Measurements from ENCODE around the gene TLR9. TPM values are rescaled to one million over a fixed set of nuclear protein-coding genes. Genes with fewer than 3 reads are reported as not detected.

The TLR9 gene
- polyA plus RNA-seq, 12 donors: 0.08 to 0.30 (median 0.14) TPM; not detected in 2

DNA sequence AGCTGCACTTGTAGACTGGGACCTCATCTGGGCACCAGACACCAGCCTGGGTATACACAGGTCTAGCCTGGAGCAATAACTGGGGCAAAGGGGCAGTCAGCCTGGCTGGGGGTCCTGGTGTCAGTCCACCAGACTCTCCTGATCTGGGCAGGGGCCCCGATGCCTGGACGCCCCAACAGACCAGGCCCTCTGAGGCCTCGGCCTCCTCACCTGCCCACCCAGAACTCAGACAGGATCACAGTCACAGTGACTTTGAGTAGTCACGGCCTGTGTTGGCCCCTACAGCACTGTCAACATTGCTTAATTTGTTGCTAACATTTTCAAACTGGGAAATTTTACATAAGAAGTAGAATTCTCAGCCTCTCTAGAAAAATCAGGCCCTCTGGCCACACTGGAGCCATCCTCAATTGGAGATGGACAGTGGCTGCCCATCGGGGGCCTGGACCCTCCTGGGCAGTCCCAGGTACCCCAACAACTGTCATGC, 7.7 kb upstream of the TLR9 start:
- no peak for DNase-seq

DNA sequence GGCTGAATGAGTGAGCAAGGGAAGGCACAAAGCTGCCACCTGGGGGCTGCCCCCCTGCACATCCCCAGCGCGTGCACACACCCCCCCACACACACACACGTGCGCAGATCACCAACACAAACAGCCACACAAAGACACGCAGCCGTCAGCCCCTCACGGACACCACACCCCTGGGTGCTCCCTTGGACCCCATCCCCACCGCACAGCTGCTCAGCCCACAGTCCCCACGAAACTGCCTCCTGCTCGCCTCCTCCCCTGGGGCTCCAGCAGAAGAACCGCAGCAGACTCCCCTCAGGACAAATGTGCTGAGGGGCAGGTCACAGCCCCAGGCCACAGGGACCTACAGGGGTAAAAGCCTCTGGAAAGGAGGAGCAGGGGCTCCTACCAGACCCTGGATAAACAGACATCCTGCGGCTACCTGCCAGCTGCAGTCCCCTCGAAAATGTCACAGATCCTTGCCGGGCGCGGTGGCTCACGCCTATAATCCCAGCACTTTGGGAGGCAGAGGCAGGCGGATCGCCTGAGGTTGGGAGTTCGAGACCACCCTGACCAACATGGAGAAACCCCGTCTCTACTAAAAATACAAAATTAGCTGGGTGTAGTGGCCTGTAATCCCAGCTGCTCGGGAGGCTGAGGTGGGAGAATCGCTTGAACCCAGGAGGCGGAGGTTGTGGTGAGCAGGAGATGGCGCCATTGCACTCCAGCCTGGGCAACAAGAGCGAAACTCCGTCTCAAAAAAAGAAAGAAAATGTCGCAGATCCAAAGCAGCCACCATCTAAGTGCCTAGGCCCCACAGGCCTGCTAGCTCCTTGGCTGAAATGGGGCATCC, 7.0 kb upstream of the TLR9 start:
- DNase-seq: no peak

DNA sequence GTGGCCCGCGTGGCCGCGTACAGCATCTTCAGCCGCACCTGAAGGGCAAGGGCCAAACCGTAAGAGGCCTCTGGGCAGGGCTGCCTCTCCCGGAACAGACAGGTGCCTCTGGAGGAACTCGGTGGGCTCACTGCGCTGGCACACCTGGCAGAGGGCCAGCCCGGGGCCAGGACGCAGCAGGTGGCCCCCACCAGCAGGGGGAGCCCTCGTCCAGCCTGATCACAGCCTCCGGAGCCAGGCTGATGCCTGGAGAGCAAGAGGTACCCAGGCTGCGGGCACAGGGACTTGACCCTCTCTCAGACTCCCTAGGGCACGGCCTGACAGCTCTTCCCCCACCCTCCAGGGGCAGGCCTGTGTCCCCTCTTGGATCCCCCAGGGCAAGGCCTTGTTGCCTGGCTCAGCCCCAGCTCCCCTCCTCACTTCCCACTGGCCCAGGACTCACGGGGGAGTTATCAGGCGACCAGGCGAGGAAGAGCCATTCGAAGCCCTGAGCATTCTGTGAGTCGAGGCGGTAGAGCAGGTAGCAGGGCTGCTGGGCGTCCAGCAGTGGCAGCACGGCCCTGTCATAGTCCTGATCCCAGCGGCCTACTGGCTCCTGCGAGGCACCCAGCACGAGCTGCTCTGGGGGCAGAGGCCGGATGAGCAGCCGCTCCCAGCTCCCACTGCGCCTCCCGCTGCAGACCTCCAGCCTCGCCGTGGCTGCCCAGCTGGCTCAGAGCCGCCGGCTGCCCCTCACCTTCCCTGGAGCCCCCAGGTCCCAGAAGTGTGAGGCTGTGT, 6.2 kb upstream of the TLR9 start:
- DNase-seq: no peak

DNA sequence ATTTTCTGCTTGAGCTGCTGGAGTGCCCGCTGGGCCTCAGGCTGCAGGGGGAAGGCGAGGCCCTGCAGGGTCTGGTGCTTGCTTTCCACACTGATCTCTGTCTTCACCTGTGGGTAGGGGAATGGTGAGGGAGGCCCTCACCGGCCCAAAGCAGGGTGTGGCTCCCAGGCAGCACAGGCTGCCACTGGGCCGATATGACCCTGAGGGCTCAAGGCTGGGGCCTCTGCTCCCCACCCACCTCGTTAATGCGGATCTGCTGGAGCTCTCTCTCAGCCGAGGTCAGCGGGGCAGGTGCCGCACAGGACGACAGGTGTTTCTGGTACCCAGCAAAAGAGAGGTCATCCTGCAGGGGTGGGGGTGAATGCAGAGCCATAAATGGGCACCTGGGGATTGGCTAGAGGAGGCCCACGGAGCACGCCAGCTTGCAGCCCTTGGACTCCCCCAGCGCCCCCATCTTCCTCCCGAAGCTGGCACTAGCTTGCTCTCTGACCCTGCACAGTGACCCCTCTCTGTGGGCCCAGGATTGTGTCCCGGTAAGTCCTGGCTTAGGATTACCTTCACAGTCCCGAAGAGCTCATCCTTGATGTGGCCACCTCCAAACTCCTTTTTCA, 5.5 kb upstream of the TLR9 start:
- no peak for DNase-seq

DNA sequence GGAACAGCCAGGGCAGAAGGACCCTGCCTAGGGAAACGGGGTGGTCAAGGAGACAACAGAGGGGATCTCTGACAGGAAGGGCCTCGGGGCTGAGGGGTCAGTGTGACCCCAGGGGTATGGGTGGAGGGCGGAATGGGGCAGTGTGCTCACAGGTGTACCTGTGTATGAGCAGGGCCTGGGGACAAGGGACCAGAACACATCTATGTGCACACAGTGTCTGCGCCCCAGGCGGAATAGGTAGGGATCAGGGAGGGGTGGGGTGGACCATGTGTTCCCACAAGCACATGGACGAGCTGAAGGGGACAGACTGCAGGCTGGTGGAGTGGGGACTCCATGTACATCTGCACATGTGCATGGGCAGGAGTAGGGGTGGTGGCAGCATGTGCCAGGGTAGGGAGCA, 5.0 kb upstream of the TLR9 start:
- no peak for DNase-seq

DNA sequence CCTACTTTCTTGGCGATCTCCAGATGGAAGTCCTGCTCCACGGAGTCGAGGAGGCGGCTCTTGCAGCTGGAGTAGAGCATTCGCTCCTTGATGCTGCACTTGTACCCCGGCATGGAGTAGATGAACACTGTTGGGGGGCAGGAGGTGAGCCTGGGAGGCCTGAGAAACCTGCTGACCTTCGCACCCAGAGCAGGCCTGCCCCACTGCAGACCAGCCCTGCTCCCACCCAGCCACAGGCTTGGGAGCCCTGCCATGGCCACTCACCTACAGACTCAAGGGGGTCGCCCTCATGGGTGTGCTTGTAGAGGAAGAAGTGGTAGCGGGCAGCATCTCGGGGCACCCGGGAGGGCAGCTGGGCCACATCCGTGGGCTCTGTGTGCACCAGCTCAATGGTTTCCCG, 4.2 kb upstream of the TLR9 start:
- DNase-seq: no peak

DNA sequence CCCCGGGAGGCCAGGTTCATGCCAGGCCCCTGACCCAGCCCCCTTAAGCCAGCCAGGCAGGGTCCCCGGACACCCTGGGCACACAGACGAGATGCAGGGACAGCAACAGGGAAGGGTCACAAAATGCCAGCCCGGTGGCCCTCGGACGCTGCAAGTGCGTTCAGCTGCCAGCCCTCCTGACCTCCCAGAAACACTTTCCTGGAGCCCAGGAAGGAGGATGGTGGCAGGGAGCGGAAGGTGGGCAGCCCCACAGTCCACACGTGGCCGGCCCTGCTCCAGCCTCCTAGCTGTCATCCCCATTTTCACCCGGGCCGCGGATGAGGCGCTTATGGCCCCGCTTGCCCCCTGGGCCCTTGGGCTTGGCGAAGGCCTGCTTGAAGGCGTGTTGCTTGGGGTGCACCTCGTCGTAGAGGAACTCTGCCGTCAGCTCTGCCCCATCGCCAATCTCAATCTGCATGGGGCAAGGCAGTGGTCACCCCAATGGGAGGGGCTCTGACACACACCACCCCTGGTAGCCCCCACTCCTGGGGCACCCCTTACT, 3.4 kb upstream of the TLR9 start:
- no peak for DNase-seq

DNA sequence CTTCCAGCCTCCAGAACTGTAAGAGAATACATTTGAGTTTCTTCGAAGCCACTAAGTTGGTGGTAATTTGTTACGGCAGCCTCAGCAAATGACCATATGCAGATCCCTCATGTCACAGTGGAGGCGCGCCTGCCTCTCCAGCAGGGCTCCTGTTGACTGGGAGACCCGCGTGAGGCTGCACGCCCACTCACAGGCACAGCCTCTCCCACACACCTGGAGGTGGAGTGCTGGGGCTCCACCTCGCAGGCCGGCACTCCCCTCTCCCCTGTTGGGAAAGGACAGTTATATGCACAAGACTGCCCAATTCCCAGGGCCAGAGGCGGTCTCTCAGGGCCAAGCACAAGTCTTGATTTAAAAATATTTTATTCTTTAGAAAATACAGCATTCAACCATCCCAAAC, 2.8 kb upstream of the TLR9 start:
- DNase-seq: no peak

DNA sequence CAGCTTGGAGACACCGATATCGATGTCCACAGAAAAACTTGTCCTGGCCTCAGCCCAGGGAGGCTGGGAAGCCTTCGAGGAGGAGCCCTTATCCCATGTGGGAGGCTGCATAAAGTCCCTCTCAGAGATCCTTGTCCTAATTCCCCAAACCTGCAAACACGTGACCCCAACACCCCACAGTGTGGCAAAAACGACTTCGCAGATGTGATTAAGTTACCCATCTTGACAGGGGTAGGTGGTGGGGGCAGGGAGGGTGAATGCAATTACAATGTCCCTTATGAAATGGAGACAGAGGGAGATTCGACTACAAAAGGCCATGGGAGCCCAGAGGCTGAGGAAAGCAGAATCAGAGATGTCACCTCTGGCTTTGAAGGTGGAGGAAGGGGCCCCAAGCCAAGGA, 2.3 kb upstream of the TLR9 start:
- DNase-seq: no peak

DNA sequence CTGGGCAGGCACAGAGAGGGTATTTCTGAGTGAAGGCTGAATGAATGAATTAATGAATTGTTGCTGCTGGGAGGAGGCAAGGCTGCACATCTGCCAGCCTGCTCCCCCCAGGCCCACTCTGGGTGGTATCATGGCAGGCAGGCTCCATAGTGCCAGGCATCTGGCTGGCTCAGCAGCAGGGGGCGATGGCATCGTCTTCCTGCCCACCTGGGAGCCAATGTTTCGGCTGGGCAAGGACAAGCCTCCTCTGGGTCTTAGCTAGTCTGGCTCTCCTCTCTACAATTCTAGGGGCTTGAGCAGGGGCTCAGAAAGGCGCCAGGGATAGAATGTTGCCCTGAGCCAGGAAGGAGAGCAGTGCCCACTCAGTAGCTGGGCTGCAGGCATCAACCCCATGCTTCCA, 1.7 kb upstream of the TLR9 start:
- DNase-seq: no peak

DNA sequence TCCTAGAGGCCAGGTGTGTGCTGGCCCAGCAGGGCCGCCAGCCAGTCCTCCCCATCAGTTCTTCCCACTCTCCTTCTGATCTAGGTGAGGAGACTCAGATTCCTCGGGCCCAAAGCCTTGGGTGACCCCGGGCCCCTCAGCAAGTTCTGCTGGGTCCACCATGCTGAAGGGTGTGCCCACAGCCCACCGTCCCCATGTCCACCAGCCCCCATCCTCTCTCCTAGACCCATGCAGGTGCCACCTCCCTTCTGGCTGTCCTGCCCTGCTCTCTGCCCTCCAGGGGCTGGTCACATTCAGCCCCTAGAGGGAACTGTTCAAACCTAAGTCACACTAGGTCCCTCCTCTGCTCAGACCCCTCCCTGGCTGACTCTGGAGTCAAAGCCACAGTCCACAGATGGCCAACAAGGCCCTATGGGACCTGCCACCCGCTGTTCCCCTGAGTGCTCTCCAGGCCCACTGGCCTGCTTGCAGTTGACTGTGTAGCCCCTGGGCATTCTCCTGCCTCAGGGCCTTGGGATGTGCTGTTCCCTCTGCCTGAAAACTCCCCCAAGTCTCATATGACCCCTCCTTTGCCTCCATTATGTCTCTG, 878 bp upstream of the TLR9 start:
- no peak for DNase-seq

DNA sequence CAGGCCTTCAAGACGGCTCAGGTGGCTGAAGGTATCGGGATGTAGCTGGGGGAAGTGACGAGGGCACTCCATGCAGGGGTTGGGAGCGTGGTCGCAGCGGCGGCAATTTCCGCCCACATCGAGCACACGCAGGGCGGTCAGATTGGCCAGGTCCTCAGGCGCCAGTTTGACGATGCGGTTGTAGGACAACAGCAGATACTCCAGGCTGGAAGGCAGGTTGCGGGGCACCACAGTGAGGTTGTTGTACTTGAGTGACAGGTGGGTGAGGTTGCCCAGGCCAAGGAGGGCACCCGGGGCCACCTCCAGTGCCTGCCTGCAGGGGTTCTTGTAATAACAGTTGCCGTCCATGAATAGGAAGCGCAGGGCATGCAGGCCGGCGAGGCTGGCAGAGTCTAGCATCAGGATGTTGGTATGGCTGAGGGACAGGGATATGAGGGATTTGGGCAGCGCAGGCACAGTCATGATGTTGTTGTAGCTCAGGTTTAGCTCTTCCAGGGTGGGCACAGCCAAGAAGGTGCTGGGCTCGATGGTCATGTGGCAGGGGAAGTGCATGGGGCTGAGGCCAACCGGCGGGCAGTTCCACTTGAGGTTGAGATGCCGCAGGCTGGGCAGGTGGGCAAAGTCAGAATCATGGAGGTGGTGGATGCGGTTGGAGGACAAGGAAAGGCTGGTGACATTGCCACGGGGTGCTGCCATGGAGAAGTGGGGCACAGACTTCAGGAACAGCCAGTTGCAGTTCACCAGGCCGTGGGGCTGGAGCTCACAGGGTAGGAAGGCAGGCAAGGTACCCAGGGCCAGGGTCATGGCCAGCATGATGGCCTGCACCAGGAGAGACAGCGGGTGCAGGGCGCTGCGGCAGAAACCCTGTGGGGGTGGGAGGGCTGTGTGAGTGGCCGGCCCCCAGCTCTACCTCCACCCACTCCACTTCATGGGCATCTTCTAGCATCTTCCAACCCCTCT, 1.7 kb downstream of the TLR9 start:
- DNase-seq: no peak

DNA sequence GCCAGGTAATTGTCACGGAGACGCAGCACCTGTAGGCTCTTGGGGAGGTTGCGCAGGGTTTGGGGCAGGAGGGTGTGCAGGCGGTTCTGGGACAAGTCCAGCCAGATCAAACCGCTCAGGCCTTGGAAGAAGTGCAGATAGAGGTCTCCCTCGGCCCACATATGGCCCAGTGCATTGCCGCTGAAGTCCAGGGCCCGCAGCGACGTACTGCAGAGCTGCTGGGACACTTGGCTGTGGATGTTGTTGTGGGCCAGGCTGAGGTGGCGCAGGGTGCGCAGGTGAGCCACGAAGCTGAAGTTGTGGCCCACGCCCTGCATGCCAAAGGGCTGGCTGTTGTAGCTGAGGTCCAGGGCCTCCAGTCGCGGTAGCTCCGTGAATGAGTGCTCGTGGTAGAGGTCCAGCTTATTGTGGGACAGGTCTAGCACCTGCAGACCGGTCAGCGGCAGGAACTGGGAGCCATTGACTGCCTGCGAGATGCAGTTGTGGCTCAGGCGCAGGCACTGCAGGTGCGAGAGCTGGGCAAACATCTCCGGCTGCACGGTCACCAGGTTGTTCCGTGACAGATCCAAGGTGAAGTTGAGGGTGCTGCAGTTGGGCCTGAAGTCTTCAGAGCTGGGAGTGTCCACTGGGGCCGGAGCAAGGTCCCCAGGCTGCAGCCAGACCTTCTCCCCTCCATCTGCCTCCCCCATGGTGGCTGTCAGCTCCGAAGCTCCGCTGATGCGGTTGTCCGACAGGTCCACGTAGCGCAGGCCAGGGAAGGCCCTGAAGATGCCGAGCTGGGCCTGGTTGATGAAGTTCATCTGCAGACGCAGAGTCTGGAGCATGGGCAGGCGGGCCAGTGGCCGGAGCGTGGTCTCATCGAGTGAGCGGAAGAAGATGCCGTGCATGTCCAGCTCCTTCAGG, 2.9 kb downstream of the TLR9 start:
- DNase-seq: no peak

DNA sequence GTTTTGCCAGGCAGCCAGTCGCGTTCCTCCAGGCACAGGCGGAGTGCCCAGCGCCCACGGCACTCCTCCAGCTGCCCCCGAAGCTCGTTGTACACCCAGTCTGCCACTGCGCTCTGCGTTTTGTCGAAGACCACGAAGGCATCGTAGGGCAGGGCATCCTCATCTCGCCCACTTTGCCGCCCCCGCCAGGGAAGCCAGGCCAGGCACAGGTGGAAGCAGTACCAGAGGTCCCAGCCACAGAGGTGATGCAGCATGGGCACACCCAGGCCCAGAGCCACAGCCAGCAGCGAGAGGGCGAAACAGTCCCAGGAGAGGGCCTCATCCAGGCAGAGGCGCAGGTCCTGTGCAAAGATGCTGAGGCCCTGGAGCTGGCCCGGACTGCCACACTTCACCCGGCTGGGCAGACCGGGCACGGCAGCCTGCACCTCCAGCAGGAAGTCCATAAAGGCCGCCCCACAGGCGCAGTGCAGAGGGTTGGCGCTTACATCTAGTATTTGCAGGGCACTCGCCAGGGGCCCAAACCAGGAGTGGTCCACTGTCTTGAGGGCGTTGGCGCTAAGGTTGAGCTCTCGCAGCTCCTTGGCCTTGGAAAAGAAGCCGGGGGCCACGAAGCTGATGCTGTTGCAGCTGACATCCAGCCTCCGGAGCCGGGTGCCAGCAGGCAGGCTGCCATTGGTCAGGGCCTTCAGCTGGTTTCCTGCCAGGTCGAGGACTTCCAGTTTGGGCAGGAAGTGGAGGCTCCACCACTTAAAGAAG, 3.7 kb downstream of the TLR9 start:
- no peak for DNase-seq

DNA sequence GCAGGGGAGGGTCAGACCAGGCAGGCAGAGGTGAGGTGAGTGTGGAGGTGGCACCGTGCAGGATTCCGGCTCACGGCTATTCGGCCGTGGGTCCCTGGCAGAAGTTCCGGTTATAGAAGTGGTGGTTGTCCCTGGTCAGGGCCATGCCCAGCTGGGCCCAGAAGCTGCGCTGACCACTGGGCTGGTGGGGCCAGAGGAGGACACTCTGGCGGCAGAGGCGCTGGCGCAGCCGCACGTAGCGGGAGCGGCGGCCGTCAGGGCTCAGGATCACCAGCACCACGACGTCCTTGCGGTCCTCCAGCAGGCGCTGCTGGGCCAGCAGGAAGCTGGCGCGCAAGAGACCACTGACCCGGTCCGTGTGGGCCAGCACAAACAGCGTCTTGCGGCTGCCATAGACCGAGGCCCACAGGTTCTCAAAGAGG, 4.3 kb downstream of the TLR9 start:
- no peak for DNase-seq

DNA sequence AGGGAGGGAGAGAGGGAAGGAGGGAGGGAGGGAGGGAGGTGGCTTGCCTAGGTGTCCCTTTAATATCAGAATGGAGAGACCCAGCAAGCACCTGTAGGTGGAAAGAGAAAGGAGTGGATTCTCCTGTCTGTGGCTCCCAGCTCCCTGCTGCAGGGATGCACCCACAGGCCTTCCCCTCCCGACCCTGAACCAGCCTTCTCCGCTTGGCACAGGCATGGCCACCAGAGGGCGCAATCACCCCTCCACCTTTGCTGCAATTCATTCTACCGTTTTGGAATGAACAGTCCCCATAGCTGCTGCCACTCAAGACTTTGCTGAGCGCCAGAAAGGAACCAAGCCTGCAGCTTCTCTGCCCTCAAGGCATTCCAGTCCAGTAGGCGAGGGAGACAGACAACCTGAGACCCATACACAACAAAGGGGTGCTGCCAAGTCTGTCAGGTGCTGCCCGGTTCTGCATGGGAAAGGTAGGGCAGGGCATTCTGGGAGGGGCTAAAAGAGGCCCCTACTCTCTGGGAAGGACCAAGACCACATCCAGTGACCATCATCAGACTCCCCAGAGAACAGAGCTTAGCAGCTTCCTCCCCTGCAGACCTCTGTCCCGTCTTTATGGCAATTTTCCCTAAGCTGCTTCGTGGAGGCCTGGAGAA, 4.9 kb downstream of the TLR9 start:
- peak; percentile 89 for DNase-seq

DNA sequence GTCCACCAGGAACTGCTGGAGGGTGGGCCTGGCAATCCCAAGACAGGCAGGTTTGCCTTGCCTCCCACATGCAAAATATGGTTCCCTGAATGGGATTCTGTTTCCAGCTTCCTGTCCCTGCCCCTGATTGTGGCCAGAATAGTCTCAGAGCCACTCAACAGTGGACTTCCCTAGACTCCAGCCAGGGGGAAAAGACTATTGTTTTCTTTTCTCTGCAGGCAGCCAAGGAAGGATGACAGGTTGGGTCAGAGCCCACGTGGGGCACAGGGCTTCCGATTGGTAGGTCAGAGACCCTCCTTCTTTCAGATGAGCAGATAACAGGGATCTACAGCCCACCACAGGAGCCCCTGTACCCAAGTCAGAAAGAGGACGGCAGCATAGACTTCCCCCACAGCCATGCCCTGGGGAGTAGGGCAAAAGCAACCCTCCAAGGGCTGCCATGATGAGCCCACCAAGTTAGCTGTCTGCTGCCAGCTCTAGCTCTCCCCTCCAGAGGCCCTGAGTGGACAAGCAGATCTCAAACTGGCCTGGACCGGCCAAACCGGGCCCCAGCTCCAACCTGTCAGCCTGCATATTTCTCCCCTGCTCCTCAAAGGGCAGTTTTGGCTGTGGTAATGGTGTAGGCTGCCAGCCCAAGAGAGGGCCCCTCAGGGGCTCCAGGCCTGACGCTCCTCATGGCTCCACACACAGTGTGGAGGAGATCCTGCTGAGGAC, 6.4 kb downstream of the TLR9 start:
- no peak for DNase-seq

DNA sequence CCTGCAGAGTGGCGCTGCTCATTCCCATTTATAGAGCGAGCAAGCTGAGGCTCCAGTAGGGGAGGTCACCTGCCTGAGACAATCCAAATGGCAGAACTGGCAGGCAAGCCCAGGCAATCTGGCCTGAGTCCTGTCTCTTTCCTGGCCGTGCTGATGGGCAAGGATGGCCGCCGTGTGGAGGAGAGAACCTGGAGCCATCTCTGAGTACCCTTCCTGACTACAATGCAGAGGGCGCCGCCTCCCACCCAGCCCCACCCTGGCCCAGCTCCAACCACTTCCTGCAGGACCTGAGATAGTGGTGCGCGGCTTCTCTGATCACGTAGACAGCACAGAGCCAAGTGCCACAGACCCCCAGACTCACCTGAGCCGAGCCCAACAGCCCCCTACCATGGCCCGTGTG, 7.0 kb downstream of the TLR9 start:
- no peak for DNase-seq
